Neural crest cell (in vitro differentiated cells): ENCODE measurements around the gene ZNF143. TPM values are rescaled to one million over a fixed set of nuclear protein-coding genes. Genes with fewer than 3 reads are reported as not detected.

Source experiments
- DNase-seq: peaks from one replicate; pipeline ENCODE4 v3.0.0; 2021; ENCODE audit warnings: low read depth, mixed read lengths, low spot score
- H3K27ac Mint-ChIP-seq: one replicate; pipeline ENCODE4 v1.8.0; 2021; ENCODE audit warnings: mild to moderate bottlenecking, mixed read lengths; ENCODE audit not compliant: unreplicated experiment
- H3K27me3 Mint-ChIP-seq: 2 replicates; pipeline ENCODE4 v1.8.0; 2021; ENCODE audit warnings: low read depth, mild to moderate bottlenecking, mixed read lengths
- H3K36me3 Mint-ChIP-seq: 2 replicates; pipeline ENCODE4 v1.8.0; 2021; ENCODE audit warnings: low read depth, mild to moderate bottlenecking, mixed read lengths
- H3K4me1 Mint-ChIP-seq: 2 replicates; pipeline ENCODE4 v1.8.0; 2021; ENCODE audit warnings: mixed read lengths
- H3K4me3 Mint-ChIP-seq: one replicate; pipeline ENCODE4 v1.8.0; 2021; ENCODE audit warnings: mild to moderate bottlenecking, mixed read lengths
- H3K9me3 Mint-ChIP-seq: 2 replicates; pipeline ENCODE4 v1.8.0; 2021; ENCODE audit warnings: mixed read lengths
- total RNA-seq: library from RNA; stranded (reverse); gene quantifications from 2 replicates; pipeline ENCODE4 v1.2.1, GENCODE V29; 2021
- TF ChIP-seq, protein P1 (sequence below): fragments of 200-600 bp; sonication (generic); conservative IDR thresholded peaks from 2 replicates; pipeline ENCODE4 v1.5.0; 2021; ENCODE audit warnings: antibody characterized with exemption, mild to moderate bottlenecking

Gene ZNF143
- total RNA-seq, 1 donor from 2014 or later, result 39.1 TPM

- no peak for DNase-seq
- peaks cover 13% of the 10 kb centered on the region for H3K4me1 Mint-ChIP-seq
- peaks cover 21% of the 10 kb centered on the region for H3K36me3 Mint-ChIP-seq
- H3K4me3 Mint-ChIP-seq, result peak overlapping the region; percentile 66
- H3K9me3 Mint-ChIP-seq, result peaks cover 10% of the 10 kb centered on the region
- H3K27ac Mint-ChIP-seq, result no peak overlapping the region
- TF ChIP-seq, protein P1, sequence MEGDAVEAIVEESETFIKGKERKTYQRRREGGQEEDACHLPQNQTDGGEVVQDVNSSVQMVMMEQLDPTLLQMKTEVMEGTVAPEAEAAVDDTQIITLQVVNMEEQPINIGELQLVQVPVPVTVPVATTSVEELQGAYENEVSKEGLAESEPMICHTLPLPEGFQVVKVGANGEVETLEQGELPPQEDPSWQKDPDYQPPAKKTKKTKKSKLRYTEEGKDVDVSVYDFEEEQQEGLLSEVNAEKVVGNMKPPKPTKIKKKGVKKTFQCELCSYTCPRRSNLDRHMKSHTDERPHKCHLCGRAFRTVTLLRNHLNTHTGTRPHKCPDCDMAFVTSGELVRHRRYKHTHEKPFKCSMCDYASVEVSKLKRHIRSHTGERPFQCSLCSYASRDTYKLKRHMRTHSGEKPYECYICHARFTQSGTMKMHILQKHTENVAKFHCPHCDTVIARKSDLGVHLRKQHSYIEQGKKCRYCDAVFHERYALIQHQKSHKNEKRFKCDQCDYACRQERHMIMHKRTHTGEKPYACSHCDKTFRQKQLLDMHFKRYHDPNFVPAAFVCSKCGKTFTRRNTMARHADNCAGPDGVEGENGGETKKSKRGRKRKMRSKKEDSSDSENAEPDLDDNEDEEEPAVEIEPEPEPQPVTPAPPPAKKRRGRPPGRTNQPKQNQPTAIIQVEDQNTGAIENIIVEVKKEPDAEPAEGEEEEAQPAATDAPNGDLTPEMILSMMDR, result no peak
- peaks cover 6% of the 10 kb centered on the region for H3K27me3 Mint-ChIP-seq
These were observed 5.1 kb upstream of the ZNF143 start for GRCh38 chr11:9455722-9456121.

DNA sequence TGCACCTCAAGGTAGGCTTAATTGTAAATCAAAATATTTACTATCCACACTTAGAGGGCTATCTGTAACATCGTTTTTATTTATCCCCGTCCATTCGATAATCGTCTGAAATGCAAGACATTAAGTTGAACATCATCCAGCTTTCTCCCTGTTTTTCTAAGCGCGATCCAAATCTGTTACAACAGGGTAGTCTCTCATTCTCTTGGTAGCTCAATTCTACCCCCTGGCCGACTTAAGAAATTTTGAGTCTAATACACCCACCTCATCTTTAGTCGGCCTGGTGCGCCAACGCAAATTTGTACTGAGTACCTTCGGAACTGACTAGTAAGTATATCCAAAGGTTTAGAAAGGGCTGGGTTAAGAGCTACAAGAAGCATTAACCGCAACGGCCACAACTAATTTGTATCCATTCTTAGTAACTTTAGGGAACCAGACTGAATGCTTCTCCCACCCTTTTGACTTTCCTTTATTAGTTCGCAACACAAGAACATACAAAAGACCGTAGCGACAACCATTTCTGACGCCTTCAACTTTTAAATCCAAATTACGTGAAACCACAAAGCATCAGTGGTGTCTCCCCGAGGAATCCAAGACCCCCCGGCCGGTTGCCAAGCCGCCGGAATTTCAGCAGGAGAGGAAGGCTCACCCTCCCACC lies 1.0 kb upstream of the ZNF143 start:
- Mint-ChIP-seq H3K9me3 (peaks cover 2% of the 10 kb centered on the region), H3K4me1 (peaks cover 36% of the 10 kb centered on the region), H3K27me3 (peaks cover 5% of the 10 kb centered on the region), H3K36me3 (peaks cover 17% of the 10 kb centered on the region), H3K27ac (peak overlapping the region; percentile 99), H3K4me3 (peak overlapping the region; percentile 98)
- TF ChIP-seq, protein P1, result no peak
- peak; percentile 7 for DNase-seq

DNA sequence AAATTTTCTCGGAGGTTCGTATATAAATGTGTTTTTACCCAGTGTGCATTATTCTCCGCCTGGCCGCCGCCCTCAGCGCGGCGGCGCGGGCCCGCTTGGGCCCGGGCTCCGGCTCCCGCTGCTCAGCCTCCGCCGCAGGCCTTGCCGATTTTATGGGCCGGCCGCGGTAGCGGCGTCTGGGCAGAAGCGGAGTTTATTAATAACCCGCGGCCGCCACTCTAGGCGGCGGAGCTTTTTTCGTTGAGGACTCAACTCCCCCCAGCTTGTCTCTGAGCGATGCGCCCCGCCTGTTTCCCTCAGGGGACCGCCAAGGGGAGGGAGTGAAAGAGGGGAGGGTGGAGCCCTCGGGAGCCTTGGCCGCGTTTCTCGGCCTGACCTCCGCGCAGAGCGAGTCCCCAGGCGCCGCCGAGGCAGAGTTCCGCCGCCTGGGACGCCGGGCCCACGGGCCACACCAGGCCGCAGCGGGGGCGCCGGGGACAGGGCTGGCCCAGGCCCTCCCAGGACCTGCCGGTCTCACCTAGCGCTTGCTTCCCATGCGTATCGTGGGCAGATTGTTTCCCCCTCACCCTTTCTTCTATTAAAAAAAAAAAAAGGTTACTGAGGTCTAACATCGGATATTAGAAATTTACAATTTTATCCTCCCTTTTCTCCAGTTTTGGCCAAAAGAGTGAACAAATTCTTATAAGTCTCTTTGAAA lies 399 bp downstream of the ZNF143 start:
- Mint-ChIP-seq H3K4me3 (peak overlapping the region; percentile 98), H3K27ac (peak overlapping the region; percentile 99), H3K4me1 (peaks cover 36% of the 10 kb centered on the region), H3K9me3 (peaks cover 2% of the 10 kb centered on the region), H3K36me3 (peaks cover 15% of the 10 kb centered on the region), H3K27me3 (peaks cover 5% of the 10 kb centered on the region)
- peak; percentile 76 for DNase-seq
- TF ChIP-seq, protein P1, result peak; percentile 24

- Mint-ChIP-seq H3K9me3 (peaks cover 2% of the 10 kb centered on the region), H3K27me3 (peaks cover 5% of the 10 kb centered on the region), H3K4me3 (peak overlapping the region; percentile 98), H3K36me3 (peaks cover 15% of the 10 kb centered on the region), H3K27ac (peak overlapping the region; percentile 93), H3K4me1 (peaks cover 36% of the 10 kb centered on the region)
- no peak for DNase-seq
- TF ChIP-seq, protein P1, result no peak
These were observed 935 bp downstream of the ZNF143 start for GRCh38 chr11:9461760-9462134.

- Mint-ChIP-seq H3K9me3 (peaks cover 2% of the 10 kb centered on the region), H3K4me3 (peak overlapping the region; percentile 98), H3K36me3 (peaks cover 15% of the 10 kb centered on the region), H3K4me1 (peaks cover 36% of the 10 kb centered on the region), H3K27me3 (peaks cover 5% of the 10 kb centered on the region), H3K27ac (peak overlapping the region; percentile 93)
- TF ChIP-seq, protein P1, result no peak
- DNase-seq, result no peak
These were observed 1.5 kb downstream of the ZNF143 start for GRCh38 chr11:9462172-9462799.
